Measurements from ENCODE around the gene RNF225.

RNF225 gene

DNA sequence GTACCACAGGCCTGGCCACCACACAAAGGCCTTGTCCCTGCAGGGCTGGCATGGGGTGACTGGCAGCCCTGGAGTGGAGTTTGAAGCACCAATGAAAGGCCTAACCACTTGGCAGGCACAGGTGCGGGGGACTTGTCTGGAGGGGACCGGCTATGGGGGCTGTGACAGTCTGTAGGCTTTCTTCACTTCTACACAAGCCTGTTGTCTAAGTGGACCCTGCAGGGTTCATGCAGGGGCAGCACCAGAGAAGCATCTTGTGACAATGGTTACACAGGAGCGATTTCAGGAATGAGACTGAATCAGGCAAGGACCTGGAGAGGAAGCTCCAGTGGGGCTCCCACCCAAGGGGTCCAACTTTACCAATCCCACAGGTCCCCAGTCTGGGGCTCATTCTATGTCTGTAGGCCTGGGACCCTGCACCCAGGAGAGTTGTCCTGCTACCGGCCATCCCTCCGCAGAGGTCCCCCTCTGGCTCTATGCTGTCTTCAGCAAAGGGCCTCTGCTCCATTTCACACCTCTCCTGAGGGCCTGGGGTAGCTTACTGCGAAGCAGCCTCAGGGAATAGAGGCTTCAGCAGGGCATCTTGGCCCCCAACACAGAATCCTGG lies 12.4 kb upstream of the RNF225 start:
- Histone ChIP-seq H2BK5ac (ENCODE audit: low read depth, low read length, poor library complexity) (no peak overlapping the region), H3K23ac (ENCODE audit: low read length) (no peak overlapping the region), H2AK5ac (ENCODE audit: low read length) (no peak overlapping the region), H3K4me1 (ENCODE audit: control insufficient read depth in 1 of 2, insufficient read depth in 2 of 2, low read length in 2 of 2) (peaks cover 23 to 34% of the 10 kb centered on the region in 2 experiments), H3K9ac (ENCODE audit: low read length) (no peak overlapping the region), H3K4me2 (ENCODE audit: low read length) (no peak overlapping the region), H2BK120ac (ENCODE audit: insufficient read depth, low read length, poor library complexity) (no peak overlapping the region), H3K4ac (ENCODE audit: low read depth, low read length) (no peak overlapping the region), H2BK12ac (ENCODE audit: low read length) (no peak overlapping the region), H3K14ac (ENCODE audit: low read length) (no peak overlapping the region), H4K12ac (ENCODE audit: low read depth, low read length) (no peak overlapping the region), H3K27me3 (ENCODE audit: insufficient read depth, low read length) (no peaks in the 10 kb centered on the region), H3K9me3 (ENCODE audit: insufficient read depth, low read depth, low read length) (no peaks in the 10 kb centered on the region), H4K8ac (ENCODE audit: low read depth, low read length) (no peak overlapping the region), H3K27ac (ENCODE audit: low read depth, low read length) (no peak overlapping the region), H3K79me2 (ENCODE audit: control insufficient read depth, insufficient read depth, low read length, poor library complexity) (peaks cover 15% of the 10 kb centered on the region), H3K4me3 (ENCODE audit: low read depth, low read length) (no peak overlapping the region), H2AFZ (ENCODE audit: insufficient read depth, low read length, poor library complexity) (no peak overlapping the region), H4K91ac (ENCODE audit: low read depth, low read length) (no peak overlapping the region), H3K36me3 (ENCODE audit: control insufficient read depth in 1 of 2, insufficient read depth in 2 of 2, low read length in 2 of 2) (peaks cover 1% of the 10 kb centered on the region in 2 experiments), H3K79me1 (ENCODE audit: low read length) (peaks cover 17% of the 10 kb centered on the region), H3K18ac (ENCODE audit: low read length) (no peak overlapping the region)
- WGBS (ENCODE audit: extremely low coverage, insufficient coverage, insufficient read length) = no CpG with 5 or more reads among the region's 6 CpGs
- no peak for DNase-seq

DNA sequence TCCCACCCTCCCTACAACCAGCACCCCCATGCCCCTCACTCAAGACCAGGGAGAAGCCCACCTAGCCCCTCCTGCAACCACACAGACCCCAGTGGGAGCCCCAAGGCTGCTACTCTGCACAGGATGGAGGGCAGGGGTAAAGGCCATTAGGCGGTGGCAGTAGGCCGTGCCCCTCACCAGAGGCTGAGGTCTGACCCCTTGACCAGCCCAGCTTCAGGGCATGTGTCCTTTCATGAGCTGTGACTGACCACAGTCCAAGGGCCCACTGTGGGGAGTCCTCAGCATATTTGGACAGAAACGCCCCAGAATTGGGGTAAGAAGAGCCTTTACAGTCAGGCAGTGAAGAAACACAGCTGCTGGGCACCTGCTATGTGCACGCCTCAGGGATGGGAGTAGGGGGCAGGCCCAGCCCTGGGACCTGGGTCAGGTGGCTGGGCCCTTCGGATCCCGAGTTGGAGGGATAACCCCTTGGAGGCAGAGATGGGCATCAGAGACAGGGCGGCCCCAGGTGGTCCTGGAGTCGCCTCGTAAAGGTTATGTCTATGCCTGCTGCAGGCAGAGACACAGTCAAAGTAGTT lies 10.1 kb upstream of the RNF225 start:
- peak overlapping the region; percentile 95 for H4K8ac ChIP-seq (ENCODE audit: low read depth, low read length)
- H2AK5ac ChIP-seq (ENCODE audit: low read length) = peak overlapping the region; percentile 56
- H3K9ac ChIP-seq (ENCODE audit: low read length) = peak overlapping the region; percentile 99
- no CpG with 5 or more reads among the region's 9 CpGs for WGBS (ENCODE audit: extremely low coverage, insufficient coverage, insufficient read length)
- H3K14ac ChIP-seq (ENCODE audit: low read length) = peak overlapping the region; percentile 94
- no peak overlapping the region for H2AFZ ChIP-seq (ENCODE audit: insufficient read depth, low read length, poor library complexity)
- H4K91ac ChIP-seq (ENCODE audit: low read depth, low read length) = peak overlapping the region; percentile 98
- no peaks in the 10 kb centered on the region for H3K27me3 ChIP-seq (ENCODE audit: insufficient read depth, low read length)
- peak overlapping the region; percentile 63 for H3K4me2 ChIP-seq (ENCODE audit: low read length)
- H3K9me3 ChIP-seq (ENCODE audit: insufficient read depth, low read depth, low read length) = no peaks in the 10 kb centered on the region
- peaks cover 15% of the 10 kb centered on the region for H3K79me2 ChIP-seq (ENCODE audit: control insufficient read depth, insufficient read depth, low read length, poor library complexity)
- no peak overlapping the region for H3K23ac ChIP-seq (ENCODE audit: low read length)
- H3K4me1 ChIP-seq (ENCODE audit: control insufficient read depth in 1 of 2, insufficient read depth in 2 of 2, low read length in 2 of 2) = peaks cover 18 to 28% of the 10 kb centered on the region in 2 experiments
- H4K12ac ChIP-seq (ENCODE audit: low read depth, low read length) = peak overlapping the region; percentile 45
- peaks cover 15% of the 10 kb centered on the region for H3K79me1 ChIP-seq (ENCODE audit: low read length)
- H3K27ac ChIP-seq (ENCODE audit: low read depth, low read length) = peak overlapping the region; percentile 97
- peak overlapping the region; percentile 23 for H3K4ac ChIP-seq (ENCODE audit: low read depth, low read length)
- peak overlapping the region; percentile 9 for H3K18ac ChIP-seq (ENCODE audit: low read length)
- no peak overlapping the region for H2BK5ac ChIP-seq (ENCODE audit: low read depth, low read length, poor library complexity)
- H3K4me3 ChIP-seq (ENCODE audit: low read depth, low read length) = no peak overlapping the region
- H2BK120ac ChIP-seq (ENCODE audit: insufficient read depth, low read length, poor library complexity) = no peak overlapping the region
- H2BK12ac ChIP-seq (ENCODE audit: low read length) = no peak overlapping the region
- no peak for DNase-seq
- peaks cover 6 to 14% of the 10 kb centered on the region in 2 experiments for H3K36me3 ChIP-seq (ENCODE audit: control insufficient read depth in 1 of 2, insufficient read depth in 2 of 2, low read length in 2 of 2)

DNA sequence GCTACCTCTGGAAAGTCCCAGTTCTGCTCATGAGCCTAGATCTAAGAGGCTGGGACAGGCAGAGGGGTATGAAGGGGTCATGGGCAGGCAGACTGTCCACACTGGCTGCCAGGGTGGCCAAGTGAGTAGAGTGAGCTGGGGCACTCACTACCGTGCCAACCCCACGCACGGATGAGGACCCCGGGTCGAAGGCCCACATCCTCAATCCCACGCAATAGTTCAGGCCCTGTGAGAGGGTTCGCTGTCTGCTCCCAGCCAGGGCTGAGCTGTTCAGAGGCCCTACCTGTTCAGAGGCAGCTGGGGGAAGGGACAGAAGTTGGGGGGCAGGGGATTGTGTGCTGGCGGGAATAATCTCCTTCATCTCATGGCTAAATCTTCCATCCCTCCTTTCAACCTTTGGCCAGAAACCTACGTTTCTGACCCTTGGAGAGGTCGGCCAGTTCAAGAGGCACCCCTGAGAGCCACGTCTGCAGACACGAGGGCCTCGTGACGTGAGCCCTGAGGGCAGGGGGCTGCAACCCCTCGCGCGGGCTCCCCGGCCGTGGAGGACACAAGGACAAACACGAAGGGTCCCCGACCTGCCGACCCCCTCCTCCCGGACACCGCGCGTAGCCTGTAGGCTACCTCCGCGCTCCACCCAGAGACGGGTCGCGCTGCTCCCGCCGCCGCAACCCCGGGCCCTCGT lies 9.4 kb upstream of the RNF225 start:
- peak overlapping the region; percentile 97 for H3K27ac ChIP-seq (ENCODE audit: low read depth, low read length)
- peak overlapping the region; percentile 96 for H3K18ac ChIP-seq (ENCODE audit: low read length)
- H2BK5ac ChIP-seq (ENCODE audit: low read depth, low read length, poor library complexity) = peak overlapping the region; percentile 81
- DNase-seq = no peak
- peaks cover 18 to 28% of the 10 kb centered on the region in 2 experiments for H3K4me1 ChIP-seq (ENCODE audit: control insufficient read depth in 1 of 2, insufficient read depth in 2 of 2, low read length in 2 of 2)
- H3K9me3 ChIP-seq (ENCODE audit: insufficient read depth, low read depth, low read length) = no peaks in the 10 kb centered on the region
- H3K23ac ChIP-seq (ENCODE audit: low read length) = no peak overlapping the region
- H4K91ac ChIP-seq (ENCODE audit: low read depth, low read length) = peak overlapping the region; percentile 98
- H2BK12ac ChIP-seq (ENCODE audit: low read length) = no peak overlapping the region
- H3K4ac ChIP-seq (ENCODE audit: low read depth, low read length) = peak overlapping the region; percentile 23
- H2AK5ac ChIP-seq (ENCODE audit: low read length) = peak overlapping the region; percentile 56
- peak overlapping the region; percentile 95 for H4K12ac ChIP-seq (ENCODE audit: low read depth, low read length)
- H3K27me3 ChIP-seq (ENCODE audit: insufficient read depth, low read length) = no peaks in the 10 kb centered on the region
- H3K79me2 ChIP-seq (ENCODE audit: control insufficient read depth, insufficient read depth, low read length, poor library complexity) = peaks cover 15% of the 10 kb centered on the region
- H3K36me3 ChIP-seq (ENCODE audit: control insufficient read depth in 1 of 2, insufficient read depth in 2 of 2, low read length in 2 of 2) = peaks cover 8 to 17% of the 10 kb centered on the region in 2 experiments
- H3K4me2 ChIP-seq (ENCODE audit: low read length) = peak overlapping the region; percentile 63
- peak overlapping the region; percentile 70 for H2BK120ac ChIP-seq (ENCODE audit: insufficient read depth, low read length, poor library complexity)
- peak overlapping the region; percentile 80 for H3K4me3 ChIP-seq (ENCODE audit: low read depth, low read length)
- H4K8ac ChIP-seq (ENCODE audit: low read depth, low read length) = peak overlapping the region; percentile 95
- H3K9ac ChIP-seq (ENCODE audit: low read length) = peak overlapping the region; percentile 99
- H3K14ac ChIP-seq (ENCODE audit: low read length) = peak overlapping the region; percentile 94
- H3K79me1 ChIP-seq (ENCODE audit: low read length) = peaks cover 11% of the 10 kb centered on the region
- no CpG with 5 or more reads among the region's 36 CpGs for WGBS (ENCODE audit: extremely low coverage, insufficient coverage, insufficient read length)
- H2AFZ ChIP-seq (ENCODE audit: insufficient read depth, low read length, poor library complexity) = peak overlapping the region; percentile 77

DNA sequence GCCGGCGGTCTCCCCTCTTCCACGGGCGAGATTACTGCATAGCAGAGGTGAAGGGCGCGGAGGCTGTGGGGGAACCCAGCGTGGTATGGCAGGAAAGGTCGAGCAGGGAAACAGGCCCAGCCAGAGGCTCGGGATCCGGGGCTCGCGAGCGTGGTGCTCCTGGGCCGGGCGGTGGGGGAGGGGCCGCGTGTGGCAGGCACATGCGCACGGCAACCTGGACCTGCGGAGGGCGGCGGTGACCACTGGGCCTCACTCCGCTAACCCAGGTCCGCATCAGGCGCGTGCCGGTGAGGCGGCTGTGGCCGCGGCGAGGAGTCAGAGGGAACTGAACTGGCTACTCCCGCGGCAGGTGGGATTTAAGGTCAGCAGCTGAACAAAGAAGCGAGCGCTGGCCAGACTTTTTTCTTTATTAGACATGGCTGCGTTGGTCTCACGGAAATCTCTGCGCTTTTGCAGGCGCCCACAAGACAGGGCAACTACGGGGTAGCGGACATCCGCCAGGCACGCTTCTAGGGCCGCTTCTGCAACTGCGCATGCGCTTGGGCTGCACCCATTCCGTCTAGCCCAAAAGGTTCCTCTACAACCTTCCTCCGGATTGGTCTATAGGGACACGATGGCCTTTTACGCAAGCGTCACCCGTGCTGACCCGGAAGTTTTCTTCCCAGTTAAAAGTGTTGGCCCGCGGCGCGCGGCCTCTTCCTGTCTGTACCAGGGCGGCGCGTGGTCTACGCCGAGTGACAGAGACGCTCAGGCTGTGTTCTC lies 8.7 kb upstream of the RNF225 start, which contains the start of gene RPS5:
Gene RPS5, plus strand, starts transcription at position 694 of the 762 bp plus-strand sequence. CDS start 869 bp downstream, outside the sequence.
- no CpG with 5 or more reads among the region's 64 CpGs for WGBS (ENCODE audit: extremely low coverage, insufficient coverage, insufficient read length)
- Histone ChIP-seq H3K4me1 (ENCODE audit: control insufficient read depth in 1 of 2, insufficient read depth in 2 of 2, low read length in 2 of 2) (peaks cover 15 to 25% of the 10 kb centered on the region in 2 experiments), H3K27me3 (ENCODE audit: insufficient read depth, low read length) (no peaks in the 10 kb centered on the region), H3K4me2 (ENCODE audit: low read length) (peak within 1 kb of the TSS; percentile 63), H2AFZ (ENCODE audit: insufficient read depth, low read length, poor library complexity) (peak within 1 kb of the TSS; percentile 77), H3K27ac (ENCODE audit: low read depth, low read length) (peak within 1 kb of the TSS; percentile 97), H3K4ac (ENCODE audit: low read depth, low read length) (peak within 1 kb of the TSS; percentile 80), H3K14ac (ENCODE audit: low read length) (peak within 1 kb of the TSS; percentile 94), H4K8ac (ENCODE audit: low read depth, low read length) (peak within 1 kb of the TSS; percentile 95), H2BK12ac (ENCODE audit: low read length) (no peak within 1 kb of the TSS), H3K9me3 (ENCODE audit: insufficient read depth, low read depth, low read length) (no peaks in the 10 kb centered on the region), H4K91ac (ENCODE audit: low read depth, low read length) (peak within 1 kb of the TSS; percentile 98), H3K23ac (ENCODE audit: low read length) (no peak within 1 kb of the TSS), H2BK120ac (ENCODE audit: insufficient read depth, low read length, poor library complexity) (peak within 1 kb of the TSS; percentile 70), H4K12ac (ENCODE audit: low read depth, low read length) (peak within 1 kb of the TSS; percentile 95), H2AK5ac (ENCODE audit: low read length) (peak within 1 kb of the TSS; percentile 56), H3K79me2 (ENCODE audit: control insufficient read depth, insufficient read depth, low read length, poor library complexity) (peaks cover 15% of the 10 kb centered on the region), H2BK5ac (ENCODE audit: low read depth, low read length, poor library complexity) (peak within 1 kb of the TSS; percentile 81), H3K79me1 (ENCODE audit: low read length) (peaks cover 11% of the 10 kb centered on the region), H3K18ac (ENCODE audit: low read length) (peak within 1 kb of the TSS; percentile 96), H3K9ac (ENCODE audit: low read length) (peak within 1 kb of the TSS; percentile 99), H3K36me3 (ENCODE audit: control insufficient read depth in 1 of 2, insufficient read depth in 2 of 2, low read length in 2 of 2) (peaks cover 13 to 21% of the 10 kb centered on the region in 2 experiments), H3K4me3 (ENCODE audit: low read depth, low read length) (peak within 1 kb of the TSS; percentile 80)
- peak; percentile 98 to 99 for DNase-seq

Data from trophoblast cell (in vitro differentiated cells and primary cell).